HG03095 (cell line): Measurements from ENCODE around the gene EVL.
A peak's percentile ranks its signal among the peaks of the same experiment; 100 is the strongest.

Experiments used
- ATAC-seq: cut with Tn5 transposase; IDR thresholded peaks from one replicate; pipeline ENCODE4 v1.9.1; 2021; ENCODE audit warnings: moderate library complexity; ENCODE audit not compliant: unreplicated experiment

The EVL gene

DNA sequence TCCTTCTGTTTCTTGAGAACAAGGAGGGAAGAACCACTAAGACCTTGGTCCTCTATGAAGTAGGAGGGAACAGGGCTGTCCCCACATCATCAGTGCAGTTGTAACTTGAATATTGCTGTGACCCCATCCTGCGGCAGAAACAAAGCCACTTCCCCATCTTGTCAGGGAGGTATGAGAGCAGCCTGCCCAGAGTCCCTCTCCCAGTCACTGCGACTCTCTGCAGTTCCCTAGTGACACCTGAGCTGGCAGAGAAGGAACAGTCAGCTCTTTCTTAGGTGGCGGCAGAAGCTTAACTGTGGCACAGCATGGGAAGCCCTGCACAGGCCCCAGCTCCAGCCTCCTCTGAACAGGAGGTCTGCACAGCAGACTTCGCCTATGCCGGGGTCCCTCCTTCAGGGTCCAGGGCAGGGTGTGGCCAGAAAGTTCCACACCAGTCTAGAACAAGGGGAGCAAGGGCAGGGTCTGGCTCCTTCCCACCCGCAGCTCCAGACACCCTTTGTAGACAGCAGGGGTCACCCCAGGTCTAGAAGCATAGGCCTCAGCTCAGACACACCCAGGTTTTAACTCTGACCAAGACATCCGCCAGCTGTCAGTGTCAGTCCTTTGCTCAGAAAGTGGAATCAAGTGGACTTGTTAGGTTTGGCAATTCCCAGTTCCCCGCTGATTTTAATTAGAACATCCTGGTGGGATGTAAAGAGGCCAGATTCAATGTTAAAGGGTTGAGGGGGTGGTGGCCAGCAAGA is 57.4 kb downstream of the EVL start:
- ATAC-seq, result no peak

DNA sequence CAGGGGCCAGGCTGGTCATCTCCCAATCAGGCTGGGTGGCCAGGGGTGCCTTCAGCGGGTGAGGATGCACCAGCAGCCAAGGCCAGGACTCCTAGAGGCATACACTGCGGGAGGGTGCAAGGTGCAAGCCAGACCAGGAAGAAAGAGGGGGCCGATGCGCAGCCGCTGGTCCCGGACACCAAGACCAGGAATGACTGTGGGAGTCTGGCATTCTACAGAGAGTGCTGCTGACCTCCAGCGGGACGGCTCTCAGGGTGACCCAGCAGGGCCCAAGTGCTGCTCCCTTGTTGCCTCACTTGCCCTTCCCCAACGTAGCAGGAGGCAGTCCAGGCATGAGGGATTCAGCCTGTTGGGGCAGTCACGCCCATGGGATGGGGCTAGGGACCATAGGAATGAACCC is 58.4 kb downstream of the EVL start:
- no peak for ATAC-seq

GRCh38 chr14:100124551-100125088 is 59.4 kb downstream of the EVL start:
- ATAC-seq, result no peak

- ATAC-seq, result no peak
Observed at GRCh38 chr14:100126401-100126800, 61.2 kb downstream of the EVL start.

GRCh38 chr14:100127853-100128455 is 62.7 kb downstream of the EVL start:
- ATAC-seq, result no peak

GRCh38 chr14:100128688-100129087 is 63.5 kb downstream of the EVL start:
- no peak for ATAC-seq

- ATAC-seq, result no peak
Observed at GRCh38 chr14:100129161-100129589, 64.0 kb downstream of the EVL start.

DNA sequence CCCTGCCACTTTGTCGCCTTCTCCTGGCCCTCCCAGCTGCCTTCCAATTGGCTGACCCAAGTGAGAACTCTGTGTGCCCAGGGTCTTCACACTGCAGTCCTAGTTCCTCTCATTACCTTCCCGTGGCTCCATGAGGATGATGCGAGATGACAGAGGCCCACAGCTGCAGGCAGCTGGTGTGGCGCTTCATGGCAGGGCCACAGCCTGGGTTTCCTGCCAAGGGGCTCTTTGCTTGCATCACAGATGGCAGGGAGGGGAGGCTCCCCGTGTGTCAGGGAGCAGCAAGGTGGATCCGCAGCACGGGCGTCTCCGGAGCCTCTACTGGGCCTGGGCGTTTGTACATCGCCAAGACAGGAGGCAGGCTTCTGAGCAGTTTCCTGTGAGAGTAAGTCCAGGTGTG is 65.3 kb downstream of the EVL start:
- no peak for ATAC-seq

DNA sequence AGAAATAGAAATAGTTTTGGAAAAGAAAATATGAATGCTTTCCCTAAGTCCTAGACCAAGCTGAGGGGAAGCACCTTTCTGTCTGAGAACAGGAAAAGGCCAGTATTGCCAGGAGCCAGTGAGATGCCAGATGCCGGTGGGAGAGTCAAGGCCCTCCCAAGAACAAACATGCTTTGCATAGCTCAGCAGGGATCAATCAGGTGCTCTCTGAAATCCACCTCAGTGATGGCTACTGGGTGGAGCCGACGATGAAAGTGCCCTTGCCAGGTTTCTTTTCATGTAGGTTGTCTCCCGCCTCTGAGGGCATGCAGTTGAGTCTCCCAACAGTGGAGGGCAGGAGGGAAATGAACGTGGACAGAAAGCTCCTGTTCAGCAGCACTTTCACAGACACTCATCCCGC is 66.0 kb downstream of the EVL start:
- ATAC-seq, result no peak

DNA sequence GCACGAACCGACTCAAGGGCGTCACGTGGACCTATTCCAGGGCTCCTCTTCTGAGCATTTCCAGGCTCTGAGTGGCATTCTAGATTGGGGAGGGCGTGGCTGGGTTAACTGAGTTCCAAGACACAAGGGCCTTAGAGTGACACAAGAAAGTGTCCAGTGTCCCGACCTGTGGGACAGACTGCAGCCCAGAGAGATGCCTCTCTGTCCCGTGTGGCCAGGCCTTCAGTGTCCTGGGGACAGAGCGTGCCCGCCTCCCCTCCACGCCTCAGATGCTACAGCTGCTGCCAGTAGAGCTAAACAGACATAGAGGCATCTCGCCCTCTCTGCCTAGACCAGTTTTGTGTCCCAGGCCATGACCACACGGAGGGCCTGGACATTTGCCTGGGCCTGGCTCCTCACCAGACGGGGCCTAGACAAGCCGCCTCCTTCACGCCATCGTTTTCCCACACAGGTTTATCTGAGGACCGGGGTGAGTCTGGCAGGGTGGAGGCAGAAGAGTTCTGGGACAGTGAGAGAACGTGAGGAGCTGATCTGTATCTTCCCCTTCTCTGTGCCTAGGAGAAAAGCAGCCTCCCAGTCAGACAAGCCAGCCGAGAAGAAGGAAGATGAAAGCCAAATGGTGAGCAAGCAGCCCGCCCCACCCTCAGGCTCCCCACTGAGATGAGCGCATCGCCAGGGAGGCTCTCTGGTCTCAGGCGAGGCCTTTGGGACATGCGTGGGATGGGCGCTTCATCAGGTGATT is 67.1 kb downstream of the EVL start:
- no peak for ATAC-seq

DNA sequence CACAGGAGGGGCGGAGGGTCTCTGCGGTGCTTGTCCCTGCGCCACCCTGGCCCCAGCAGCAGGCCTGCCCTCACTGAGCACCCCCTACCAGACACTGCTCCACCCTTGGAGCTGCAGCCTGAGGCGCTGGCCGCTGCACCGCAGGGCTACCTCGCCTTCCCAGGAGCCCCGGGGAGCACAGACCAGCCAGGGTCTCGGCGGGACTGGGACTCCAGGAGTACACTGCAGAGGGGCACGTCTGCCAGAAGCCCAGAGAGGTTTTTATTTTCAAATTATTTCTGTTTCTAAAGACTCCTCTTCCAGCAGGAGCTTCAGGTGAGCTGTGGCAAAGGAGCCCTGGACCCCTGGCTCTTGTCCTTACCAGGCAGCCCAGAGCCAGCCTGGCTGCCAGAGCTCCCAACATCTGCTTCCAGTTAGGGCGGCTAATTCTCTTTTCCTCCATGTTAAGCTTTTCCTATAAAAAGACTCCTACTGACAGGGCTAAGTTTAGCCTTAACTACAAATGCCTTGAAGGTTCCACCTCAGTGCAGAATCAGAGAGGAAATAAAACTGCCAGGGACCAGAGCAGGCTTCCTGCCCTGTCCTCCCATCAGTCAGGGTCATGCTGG is 67.8 kb downstream of the EVL start:
- no peak for ATAC-seq

GRCh38 chr14:100134586-100134985 is 69.4 kb downstream of the EVL start:
- ATAC-seq, result no peak

- ATAC-seq, result no peak
Observed at GRCh38 chr14:100135073-100135472, 69.9 kb downstream of the EVL start.

DNA sequence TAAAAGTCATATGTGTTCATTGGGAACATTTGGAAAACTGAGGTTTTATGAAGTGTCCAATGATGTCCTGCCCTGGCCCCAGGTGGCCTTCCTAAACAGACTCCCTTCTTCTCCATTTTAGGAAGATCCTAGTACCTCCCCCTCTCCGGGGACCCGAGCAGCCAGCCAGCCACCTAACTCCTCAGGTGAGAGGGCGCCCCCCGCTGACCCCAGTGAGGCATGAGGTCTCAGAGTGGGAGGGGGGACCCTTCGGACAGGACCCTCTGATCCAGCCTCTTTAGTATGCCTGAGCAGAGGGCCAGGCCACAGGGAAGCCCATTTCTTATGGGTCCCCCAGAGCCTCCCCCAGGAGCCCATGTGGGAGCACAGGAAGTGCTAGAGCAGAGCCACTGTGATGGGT is 70.6 kb downstream of the EVL start:
- ATAC-seq, result no peak

- no peak for ATAC-seq
Observed at GRCh38 chr14:100137173-100137572, 72.0 kb downstream of the EVL start.

DNA sequence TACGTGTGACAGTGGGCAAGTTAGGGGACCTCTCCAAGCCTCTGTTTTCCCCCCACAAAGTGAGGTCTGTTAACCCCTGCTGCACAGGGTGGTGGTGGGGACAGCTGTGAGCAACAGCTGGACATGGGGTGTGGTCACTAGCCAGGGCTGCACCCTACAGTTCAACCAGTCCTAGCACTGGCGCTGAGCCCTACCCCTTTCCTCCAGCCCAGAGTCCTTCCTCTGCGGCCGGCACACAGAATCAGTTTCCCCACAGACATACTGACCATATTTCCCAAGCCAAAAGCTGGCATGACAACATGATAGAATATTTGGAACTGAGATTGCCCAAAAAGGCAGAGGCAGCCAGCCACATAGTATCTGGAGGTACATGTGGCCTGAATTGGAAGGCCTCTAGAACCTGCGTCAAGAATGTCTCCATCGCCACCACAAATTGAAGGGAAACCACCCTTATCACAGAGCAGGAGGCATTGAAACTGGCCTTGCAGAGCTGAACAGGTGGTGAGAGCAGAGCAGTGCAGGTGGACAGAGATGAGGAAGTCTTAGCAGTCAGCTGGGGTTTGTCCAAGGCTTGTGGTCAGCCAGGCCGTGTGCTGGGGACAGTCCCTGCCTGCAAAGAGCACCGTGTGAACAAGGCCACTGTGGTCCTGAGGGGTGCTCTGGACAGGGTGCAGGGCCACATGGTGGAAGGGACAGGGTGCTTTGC is 73.0 kb downstream of the EVL start:
- ATAC-seq, result peak; percentile 70

- no peak for ATAC-seq
Observed at GRCh38 chr14:100138955-100139354, 73.7 kb downstream of the EVL start.

DNA sequence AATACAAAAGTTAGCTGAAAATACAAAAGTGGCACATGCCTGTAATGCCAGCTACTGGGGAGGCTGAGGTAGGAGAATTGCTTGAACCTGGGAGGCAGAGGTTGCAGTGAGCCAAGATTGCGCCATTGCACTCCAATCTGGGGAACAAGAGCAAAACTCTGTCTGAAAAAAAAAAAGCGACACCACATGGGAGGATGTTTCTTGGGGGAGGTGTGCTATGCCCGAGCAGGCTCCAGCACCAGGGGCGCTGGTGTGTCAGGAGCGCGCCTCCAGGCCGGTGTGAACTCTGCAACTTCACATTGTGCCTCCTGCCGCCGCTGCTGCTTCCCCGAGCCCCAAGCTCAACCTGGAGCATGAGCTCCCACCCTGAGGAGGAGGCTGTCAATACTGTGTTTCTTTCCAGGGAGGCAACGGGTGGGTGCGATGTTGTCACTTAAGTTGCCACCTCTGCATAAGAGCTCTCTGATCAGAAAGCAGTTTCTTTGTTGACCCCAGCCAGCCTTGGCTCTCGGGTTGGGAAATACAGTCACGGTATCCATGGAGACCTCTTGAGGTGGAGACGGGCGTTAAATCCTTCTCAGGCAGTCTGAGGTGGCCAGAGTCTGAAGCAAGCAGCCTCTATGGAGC is 75.3 kb downstream of the EVL start:
- ATAC-seq, result no peak

GRCh38 chr14:100141098-100141497 is 75.9 kb downstream of the EVL start:
- ATAC-seq, result no peak
